ENCODE results near the gene ST6GALNAC3. TPM values are rescaled to one million over a fixed set of nuclear protein-coding genes. Genes with fewer than 3 reads are reported as not detected.

ST6GALNAC3 gene
- total and polyA plus RNA-seq, 2 donors from 2014 or later, result 8.8 to 15.8 TPM

GRCh38 chr1:76086597-76086996 lies 12.1 kb downstream of the ST6GALNAC3 start:
- Histone ChIP-seq H3K9me3 (ENCODE audit: control insufficient read depth in 2 of 3, insufficient read depth in 1 of 3, low read length in 3 of 3) (no peaks in the 10 kb centered on the region), H3K4me1 (ENCODE audit: control insufficient read depth in 2 of 3, insufficient read depth in 2 of 3, low read depth in 1 of 3, low read length in 3 of 3) (no peaks in the 10 kb centered on the region), H3K9ac (ENCODE audit: low read length in 3 of 3) (no peak overlapping the region), H3K27me3 (ENCODE audit: control insufficient read depth, insufficient read depth, low read length) (no peaks in the 10 kb centered on the region), H3K27ac (ENCODE audit: low read depth in 2 of 2, low read length in 2 of 2) (no peak overlapping the region), H3K36me3 (ENCODE audit: control insufficient read depth in 2 of 3, insufficient read depth in 3 of 3, low read length in 3 of 3) (no peaks in the 10 kb centered on the region), H3K4me3 (ENCODE audit: low read length in 3 of 3) (no peak overlapping the region)
- intact Hi-C loops (cut with DNase I), result no loop called here
- TF ChIP-seq CTCF (IDR thresholded peaks at IDR 0.05; ENCODE audit: borderline replicate concordance, extremely low read depth, insufficient read depth), result no peak
- no peak for DNase-seq
- no peak for FAIRE-seq

DNA sequence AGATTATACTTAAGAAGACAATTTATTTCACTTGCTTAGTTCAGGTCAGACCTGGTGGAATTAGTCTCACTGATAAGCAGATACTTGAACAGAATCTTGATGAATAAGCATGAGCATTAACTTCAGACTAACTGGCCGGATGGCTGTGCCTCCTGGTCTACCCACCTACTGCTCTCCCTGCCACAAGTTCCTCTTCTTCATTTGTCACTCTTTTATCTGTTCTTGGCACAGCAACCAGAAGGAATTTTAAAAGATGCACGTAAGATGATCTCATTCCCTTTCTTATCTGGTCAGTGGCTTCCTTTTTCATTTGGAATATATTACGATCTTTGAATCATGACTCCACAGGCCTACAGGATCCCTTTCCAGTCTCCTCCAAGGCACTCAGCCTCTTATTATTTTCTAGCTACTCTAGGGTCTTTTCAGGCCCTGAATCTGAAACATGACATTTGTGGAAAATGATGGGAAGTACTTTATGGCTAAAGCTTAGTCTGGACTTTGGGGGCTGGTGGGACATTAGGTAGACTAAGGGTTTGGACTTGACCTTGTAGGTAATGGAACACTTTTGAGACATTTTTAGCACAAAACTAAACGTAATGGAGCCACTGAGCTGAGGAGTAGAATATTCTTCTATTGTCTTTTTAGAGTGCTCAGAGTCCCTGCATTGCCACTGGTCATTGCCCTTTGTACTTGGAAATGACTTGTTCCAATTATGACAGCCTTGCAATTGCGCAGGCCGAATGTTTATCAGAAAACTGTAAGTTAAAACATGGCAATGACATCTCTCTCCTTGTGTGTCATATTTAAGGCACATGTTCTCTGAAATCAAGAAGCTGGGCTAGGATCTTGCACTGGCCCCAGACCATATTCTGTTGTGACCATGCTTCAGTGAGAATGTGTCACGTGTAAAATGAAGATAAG lies 16.0 kb downstream of the ST6GALNAC3 start:
- no peak for TF ChIP-seq CTCF (IDR thresholded peaks at IDR 0.05; ENCODE audit: borderline replicate concordance, extremely low read depth, insufficient read depth)
- H3K4me3 ChIP-seq (ENCODE audit: low read length in 3 of 3), result no peak overlapping the region
- no peaks in the 10 kb centered on the region for H3K27me3 ChIP-seq (ENCODE audit: control insufficient read depth, insufficient read depth, low read length)
- H3K27ac ChIP-seq (ENCODE audit: low read depth in 2 of 2, low read length in 2 of 2), result no peak overlapping the region
- no peaks in the 10 kb centered on the region for H3K36me3 ChIP-seq (ENCODE audit: control insufficient read depth in 2 of 3, insufficient read depth in 3 of 3, low read length in 3 of 3)
- FAIRE-seq (no peak), DNase-seq (no peak)
- no peaks in the 10 kb centered on the region for H3K9me3 ChIP-seq (ENCODE audit: control insufficient read depth in 2 of 3, insufficient read depth in 1 of 3, low read length in 3 of 3)
- no peak overlapping the region for H3K9ac ChIP-seq (ENCODE audit: low read length in 3 of 3)
- intact Hi-C loops (cut with DNase I), result no loop called here
- no peaks in the 10 kb centered on the region for H3K4me1 ChIP-seq (ENCODE audit: control insufficient read depth in 2 of 3, insufficient read depth in 2 of 3, low read depth in 1 of 3, low read length in 3 of 3)

DNA sequence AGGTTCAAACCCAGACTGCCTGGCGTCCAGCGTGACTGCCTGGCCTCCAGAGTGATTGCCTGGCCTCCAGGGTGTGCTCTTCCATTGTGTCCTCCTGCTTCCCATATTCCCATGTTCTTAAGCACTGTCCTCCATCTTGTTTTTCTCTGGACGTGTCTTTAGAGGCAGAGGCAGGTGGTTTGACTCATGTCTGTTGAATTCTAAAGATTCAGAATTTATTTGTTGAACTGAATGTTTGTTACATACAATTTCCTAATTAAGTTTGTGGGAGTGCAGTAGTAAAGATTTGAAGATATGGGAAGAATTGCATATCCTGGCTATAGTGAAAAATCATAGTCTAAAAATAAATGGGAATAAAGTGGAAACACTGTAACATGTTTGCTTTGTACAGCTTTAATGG lies 18.3 kb downstream of the ST6GALNAC3 start:
- no peak for FAIRE-seq
- H3K9me3 ChIP-seq (ENCODE audit: control insufficient read depth in 2 of 3, insufficient read depth in 1 of 3, low read length in 3 of 3), result no peaks in the 10 kb centered on the region
- no peak for TF ChIP-seq CTCF (IDR thresholded peaks at IDR 0.05; ENCODE audit: borderline replicate concordance, extremely low read depth, insufficient read depth)
- intact Hi-C loops (cut with DNase I), result no loop called here
- H3K27me3 ChIP-seq (ENCODE audit: control insufficient read depth, insufficient read depth, low read length), result no peaks in the 10 kb centered on the region
- no peaks in the 10 kb centered on the region for H3K36me3 ChIP-seq (ENCODE audit: control insufficient read depth in 2 of 3, insufficient read depth in 3 of 3, low read length in 3 of 3)
- DNase-seq, result peak in 1 of 5 donors; percentile 80
- no peaks in the 10 kb centered on the region for H3K4me1 ChIP-seq (ENCODE audit: control insufficient read depth in 2 of 3, insufficient read depth in 2 of 3, low read depth in 1 of 3, low read length in 3 of 3)
- no peak overlapping the region for H3K27ac ChIP-seq (ENCODE audit: low read depth in 2 of 2, low read length in 2 of 2)
- no peak overlapping the region for H3K4me3 ChIP-seq (ENCODE audit: low read length in 3 of 3)
- no peak overlapping the region for H3K9ac ChIP-seq (ENCODE audit: low read length in 3 of 3)

All from kidney (tissue), 14 donors.